GM12875 (cell line): ENCODE measurements around the gene SLC6A19.

ENCODE experiments used
- H3K4me3 ChIP-seq: one replicate; pipeline ENCODE4 v1.5.1; 2011; ENCODE audit warnings: low read depth, low read length, control low read depth
- TF ChIP-seq, protein P1 (sequence below): IDR thresholded peaks from 2 replicates; pipeline ENCODE4 v1.5.1; 2011; ENCODE audit warnings: low read depth, mild to moderate bottlenecking, control low read depth, inconsistent platforms, low read length, moderate library complexity, borderline replicate concordance; ENCODE audit not compliant: insufficient read depth

The SLC6A19 gene

DNA sequence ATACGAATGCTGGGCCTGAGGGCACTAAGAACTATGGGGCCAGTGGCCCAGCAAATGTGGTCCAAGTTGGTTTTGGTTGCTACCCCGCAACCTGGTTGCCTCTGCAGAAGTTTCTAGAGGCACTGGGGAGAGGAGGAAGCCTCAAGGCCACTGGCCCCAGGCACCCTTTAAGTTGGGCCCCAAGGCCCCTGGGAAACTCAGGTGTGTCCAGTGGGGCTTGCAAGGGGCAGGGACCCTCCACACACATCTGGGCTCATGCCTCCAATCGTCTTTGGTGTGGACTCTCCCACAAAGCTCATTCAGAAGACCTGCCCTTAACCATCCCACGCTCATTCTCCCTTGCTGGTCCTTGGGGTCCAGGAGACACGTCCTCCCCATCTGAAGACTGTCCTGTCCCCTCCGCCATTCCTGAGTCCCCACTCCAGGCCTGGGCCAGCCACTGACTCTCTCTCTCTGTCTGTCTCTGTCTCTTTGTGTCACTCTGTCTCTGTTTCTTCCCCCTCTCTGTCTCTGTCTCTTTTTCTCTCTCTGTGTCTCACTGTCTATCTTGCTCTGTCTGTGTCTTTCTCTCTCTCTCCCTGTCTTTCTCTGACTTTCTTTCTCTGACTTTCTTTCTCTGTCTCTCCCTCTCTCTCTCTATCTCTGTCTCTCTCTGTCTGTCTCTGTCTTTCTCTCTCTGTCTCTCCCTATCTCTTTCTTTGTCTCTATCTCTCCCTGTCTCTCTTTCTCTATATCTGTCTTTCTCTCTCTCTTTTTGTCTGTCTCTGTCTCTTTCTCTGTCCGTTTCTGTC is 3.3 kb upstream of the SLC6A19 start:
- TF ChIP-seq, protein P1, sequence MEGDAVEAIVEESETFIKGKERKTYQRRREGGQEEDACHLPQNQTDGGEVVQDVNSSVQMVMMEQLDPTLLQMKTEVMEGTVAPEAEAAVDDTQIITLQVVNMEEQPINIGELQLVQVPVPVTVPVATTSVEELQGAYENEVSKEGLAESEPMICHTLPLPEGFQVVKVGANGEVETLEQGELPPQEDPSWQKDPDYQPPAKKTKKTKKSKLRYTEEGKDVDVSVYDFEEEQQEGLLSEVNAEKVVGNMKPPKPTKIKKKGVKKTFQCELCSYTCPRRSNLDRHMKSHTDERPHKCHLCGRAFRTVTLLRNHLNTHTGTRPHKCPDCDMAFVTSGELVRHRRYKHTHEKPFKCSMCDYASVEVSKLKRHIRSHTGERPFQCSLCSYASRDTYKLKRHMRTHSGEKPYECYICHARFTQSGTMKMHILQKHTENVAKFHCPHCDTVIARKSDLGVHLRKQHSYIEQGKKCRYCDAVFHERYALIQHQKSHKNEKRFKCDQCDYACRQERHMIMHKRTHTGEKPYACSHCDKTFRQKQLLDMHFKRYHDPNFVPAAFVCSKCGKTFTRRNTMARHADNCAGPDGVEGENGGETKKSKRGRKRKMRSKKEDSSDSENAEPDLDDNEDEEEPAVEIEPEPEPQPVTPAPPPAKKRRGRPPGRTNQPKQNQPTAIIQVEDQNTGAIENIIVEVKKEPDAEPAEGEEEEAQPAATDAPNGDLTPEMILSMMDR, result no peak
- H3K4me3 ChIP-seq, result no peak overlapping the region

DNA sequence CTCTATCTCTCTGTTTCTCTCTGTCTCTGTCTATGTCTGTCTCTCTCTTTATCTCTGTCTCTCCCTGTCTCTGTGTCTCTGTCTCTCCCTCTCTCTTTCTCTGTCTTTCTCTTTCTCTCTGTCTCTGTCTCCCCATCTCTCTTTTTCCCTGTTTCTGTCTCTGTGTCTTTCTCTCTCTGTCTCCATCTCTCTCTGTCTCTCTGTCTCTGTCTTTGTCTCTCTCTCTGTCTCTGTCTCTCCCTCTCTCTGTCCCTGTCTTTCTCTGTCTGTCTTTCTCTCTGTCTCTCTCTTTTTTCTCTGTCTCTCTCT is 2.1 kb upstream of the SLC6A19 start:
- H3K4me3 ChIP-seq, result no peak overlapping the region
- TF ChIP-seq, protein P1, result no peak

DNA sequence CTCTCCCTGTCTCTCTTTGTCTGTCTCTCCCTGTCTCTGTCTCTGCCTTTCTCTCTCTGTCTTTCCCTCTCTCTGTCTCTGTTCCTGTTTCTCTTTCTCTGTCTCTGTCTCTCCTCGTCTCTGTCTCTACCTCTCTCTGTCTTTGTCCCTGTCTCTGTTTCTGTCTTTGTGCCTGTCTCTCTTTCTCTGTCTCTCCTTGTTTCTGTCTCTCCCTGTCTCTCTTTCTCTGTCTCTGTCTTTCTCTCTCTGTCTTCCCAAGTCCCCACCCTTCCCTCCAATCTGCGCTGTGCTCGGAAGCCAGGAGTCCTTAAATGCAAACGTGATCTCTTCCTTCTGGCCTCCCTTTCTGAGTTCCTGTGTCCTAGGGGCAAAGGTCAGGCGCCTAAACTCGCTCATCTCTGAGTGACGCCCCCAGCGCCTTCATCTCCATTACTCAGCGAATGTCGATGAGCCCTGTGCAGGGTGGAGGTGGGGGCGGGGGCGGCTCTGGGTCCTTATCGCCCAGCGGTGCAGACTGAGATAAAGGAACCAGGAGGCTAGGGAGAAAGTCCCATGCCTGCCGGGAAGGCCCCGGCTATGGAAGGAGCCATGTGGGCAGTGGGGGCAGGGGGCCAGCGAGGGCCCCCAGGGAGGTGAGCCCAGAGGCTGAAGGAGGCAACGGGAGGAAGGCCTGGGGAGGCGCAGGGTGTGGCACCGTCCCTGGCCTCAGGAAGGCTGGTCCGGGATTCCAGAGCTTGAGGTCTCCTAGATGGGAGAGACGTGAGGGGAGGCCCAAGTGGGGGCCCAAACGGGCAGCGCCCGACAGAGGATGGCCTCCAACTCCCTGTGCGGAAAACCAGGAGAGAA is 1.5 kb upstream of the SLC6A19 start:
- TF ChIP-seq, protein P1, result no peak
- H3K4me3 ChIP-seq, result no peak overlapping the region

DNA sequence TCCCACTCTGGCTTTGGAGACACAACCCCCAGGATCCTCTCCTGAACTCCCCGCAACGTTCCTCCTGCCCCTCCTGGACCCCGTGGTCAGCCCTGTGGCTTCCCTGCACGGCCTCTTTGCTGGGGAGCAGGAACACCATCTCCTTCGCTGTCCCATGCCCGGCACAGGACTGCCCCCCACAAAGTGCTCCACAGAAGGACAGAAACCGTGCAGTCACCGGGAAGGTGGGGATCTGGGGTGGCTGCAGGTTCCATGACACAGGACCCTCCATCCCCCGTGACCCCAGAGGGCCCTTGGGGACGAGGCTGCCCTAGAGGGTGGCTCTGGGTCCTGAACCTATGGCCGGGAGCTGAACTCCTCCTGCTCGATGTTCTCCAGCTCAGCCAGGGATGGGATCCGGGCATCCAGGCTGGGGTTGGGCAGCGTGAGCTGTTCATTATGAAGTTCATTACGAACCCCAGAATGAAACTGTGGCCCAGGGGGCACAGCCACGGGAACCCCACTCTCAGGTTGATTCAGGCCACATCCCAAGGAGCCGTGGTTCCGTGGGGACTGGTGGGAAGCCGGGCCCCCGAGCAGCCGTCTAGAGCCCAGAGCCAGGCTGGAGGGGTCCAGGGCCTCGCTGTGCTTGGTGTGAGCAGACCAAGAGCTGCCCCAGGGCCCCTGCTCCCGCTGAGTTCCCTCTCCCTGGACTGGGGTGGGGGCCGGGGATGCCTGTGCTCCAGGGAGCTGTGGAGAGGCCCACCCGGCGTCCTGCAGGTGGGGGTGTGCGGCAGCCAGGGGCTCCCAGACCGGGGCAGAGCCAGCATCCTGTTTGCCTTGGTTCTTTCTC is 684 bp upstream of the SLC6A19 start:
- TF ChIP-seq, protein P1, result no peak
- H3K4me3 ChIP-seq, result no peak overlapping the region

DNA sequence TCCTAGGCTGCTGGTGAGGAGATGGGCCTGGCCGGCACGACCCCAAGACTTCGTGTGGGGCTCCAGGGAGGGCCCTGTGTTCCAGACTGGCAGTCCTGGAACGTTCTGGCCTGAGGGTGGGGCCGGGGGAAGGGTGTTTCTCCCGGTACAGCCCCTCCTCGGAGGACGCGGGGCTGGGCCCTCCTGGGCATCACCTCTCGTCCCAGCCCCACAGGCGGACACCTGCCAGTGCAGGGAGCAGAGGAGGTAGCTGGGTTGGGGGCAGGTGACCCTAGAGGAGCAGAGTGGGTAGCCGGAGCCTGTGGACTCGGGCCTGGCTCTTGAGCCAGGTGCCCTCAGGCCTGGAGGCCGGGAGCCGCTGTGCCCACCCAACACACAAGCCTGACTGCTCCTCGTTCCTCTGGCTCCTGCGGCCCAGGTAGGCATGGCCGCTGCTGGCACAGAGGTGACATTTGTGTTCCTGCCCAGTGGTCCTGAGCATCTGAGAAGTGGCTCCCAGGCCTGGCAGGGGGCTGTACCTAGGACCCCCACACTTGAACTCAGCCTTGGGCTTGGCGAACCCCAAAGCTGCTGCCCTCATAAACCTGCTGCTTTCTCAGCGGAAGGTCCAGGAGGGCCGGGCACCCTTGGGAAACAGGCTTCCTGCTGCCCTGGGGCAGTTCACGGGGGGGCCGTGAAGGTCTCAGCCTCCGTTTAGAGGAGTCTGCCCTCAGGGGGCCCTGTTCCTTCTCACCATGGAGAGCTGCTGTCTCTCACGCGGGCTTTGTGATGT is 817 bp downstream of the SLC6A19 start:
- TF ChIP-seq, protein P1, result no peak
- H3K4me3 ChIP-seq, result no peak overlapping the region

DNA sequence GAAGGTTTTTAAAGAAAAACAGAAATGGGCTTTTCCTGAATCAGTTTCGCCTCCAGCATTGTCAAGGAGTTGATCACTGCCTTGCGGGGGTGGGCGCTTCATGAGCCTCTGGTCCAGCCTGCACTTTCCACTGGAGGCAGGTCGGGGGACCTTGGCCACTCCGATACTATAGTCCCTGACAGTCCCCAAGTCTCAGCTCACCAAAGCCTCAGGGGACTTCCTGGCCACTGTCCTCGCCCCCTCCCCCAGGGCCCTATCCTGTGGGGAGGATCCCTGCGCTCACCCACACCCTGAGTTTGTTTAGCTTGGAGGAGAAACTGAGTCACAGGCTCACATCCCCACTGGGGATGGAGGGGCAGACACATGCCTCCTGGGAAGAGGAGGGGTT is 1.4 kb downstream of the SLC6A19 start:
- H3K4me3 ChIP-seq, result no peak overlapping the region
- TF ChIP-seq, protein P1, result no peak
